Measurements from ENCODE around the gene TUBB4A.

The TUBB4A gene

DNA sequence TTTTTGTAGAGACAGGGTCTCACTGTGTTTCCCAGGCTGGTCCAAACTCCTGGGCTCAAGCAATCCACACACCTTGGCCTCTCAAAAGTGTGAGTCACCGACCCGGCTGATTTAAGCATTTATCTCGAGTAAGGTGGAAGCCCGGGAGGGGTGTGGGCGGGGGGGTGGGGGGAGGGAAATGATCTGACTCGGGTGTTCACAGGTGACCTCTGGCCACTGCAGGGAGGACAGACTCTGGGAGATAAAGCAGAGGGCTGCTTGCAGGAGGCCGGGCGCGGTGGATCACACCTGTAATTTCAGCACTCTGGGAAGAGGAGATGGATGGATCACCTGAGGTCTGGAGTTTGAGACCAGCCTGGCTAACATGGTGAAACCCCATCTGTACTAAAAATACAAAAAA, 28.5 kb downstream of the TUBB4A start:
- Histone ChIP-seq H3K4me1 (ENCODE audit: control insufficient read depth, insufficient read depth, low read depth, low read length) (peaks cover 21% of the 10 kb centered on the region), H2AK5ac (ENCODE audit: low read length, severe bottlenecking) (no peak overlapping the region), H2BK5ac (ENCODE audit: low read depth, low read length, poor library complexity, severe bottlenecking) (no peak overlapping the region), H3K27ac (ENCODE audit: low read length, poor library complexity, severe bottlenecking) (no peak overlapping the region), H3K18ac (ENCODE audit: low read depth in 1 of 2, low read length in 2 of 2) (no peak overlapping the region), H3K79me1 (replicated peaks; ENCODE audit: low read length, poor library complexity, severe bottlenecking) (no peaks in the 10 kb centered on the region), H2BK12ac (ENCODE audit: low read length in 2 of 2) (no peak overlapping the region), H3K23ac (ENCODE audit: low read length in 2 of 2) (no peak overlapping the region), H3K9me3 (ENCODE audit: control insufficient read depth, low read length) (no peaks in the 10 kb centered on the region), H2BK120ac (ENCODE audit: low read depth, low read length) (no peak overlapping the region), H3K4me3 (ENCODE audit: insufficient read depth in 1 of 2, low read depth in 1 of 2, low read length in 2 of 2) (no peak overlapping the region), H3K4ac (ENCODE audit: low read depth in 1 of 2, low read length in 2 of 2) (no peak overlapping the region), H3K4me2 (ENCODE audit: low read length, poor library complexity, severe bottlenecking) (no peak overlapping the region), H4K91ac (ENCODE audit: low read length) (no peak overlapping the region), H4K8ac (ENCODE audit: low read length) (no peak overlapping the region), H3K27me3 (ENCODE audit: control insufficient read depth in 1 of 2, insufficient read depth in 1 of 2, low read length in 2 of 2) (peaks cover 19 to 50% of the 10 kb centered on the region in 2 experiments), H3K36me3 (ENCODE audit: control insufficient read depth in 1 of 2, insufficient read depth in 2 of 2, low read depth in 1 of 2, low read length in 2 of 2) (peaks cover 0 to under 1% of the 10 kb centered on the region in 2 experiments), H3K9ac (ENCODE audit: low read length) (no peak overlapping the region), H2BK15ac (ENCODE audit: low read depth, poor library complexity, severe bottlenecking) (no peak overlapping the region), H2AFZ (ENCODE audit: low read depth, low read length) (no peak overlapping the region), H3K14ac (ENCODE audit: low read length in 2 of 2) (no peak overlapping the region)
- 52% methylated on average over 6 of the region's 9 CpGs for WGBS
- no peak for DNase-seq

DNA sequence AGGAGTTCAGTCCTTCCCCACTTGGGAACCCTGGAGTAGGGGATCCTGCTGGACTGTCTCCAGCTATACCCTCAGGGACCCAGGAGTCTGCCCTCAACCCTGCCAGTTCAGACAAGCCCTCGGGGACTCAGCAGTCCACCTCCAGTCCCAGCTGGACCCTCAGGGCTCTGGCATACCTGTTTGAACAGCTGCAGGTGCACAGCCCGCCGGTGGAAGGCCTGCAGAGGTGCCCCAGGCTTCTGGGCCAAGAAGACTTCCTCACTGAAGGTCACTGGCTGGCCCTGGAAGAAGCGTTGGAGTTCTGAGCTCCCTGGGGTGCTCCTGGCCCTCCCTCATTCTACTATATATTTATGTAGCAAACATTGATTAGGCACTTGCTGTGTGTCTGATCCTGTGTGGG, 29.4 kb downstream of the TUBB4A start:
- no peak overlapping the region for H4K91ac ChIP-seq (ENCODE audit: low read length)
- no peaks in the 10 kb centered on the region for H3K9me3 ChIP-seq (ENCODE audit: control insufficient read depth, low read length)
- no peak overlapping the region for H3K23ac ChIP-seq (ENCODE audit: low read length in 2 of 2)
- no peak overlapping the region for H4K8ac ChIP-seq (ENCODE audit: low read length)
- H2AFZ ChIP-seq (ENCODE audit: low read depth, low read length), result no peak overlapping the region
- H3K9ac ChIP-seq (ENCODE audit: low read length), result no peak overlapping the region
- no peak overlapping the region for H3K4me3 ChIP-seq (ENCODE audit: insufficient read depth in 1 of 2, low read depth in 1 of 2, low read length in 2 of 2)
- H3K27me3 ChIP-seq (ENCODE audit: control insufficient read depth in 1 of 2, insufficient read depth in 1 of 2, low read length in 2 of 2), result peaks cover 20 to 59% of the 10 kb centered on the region in 2 experiments
- H2BK15ac ChIP-seq (ENCODE audit: low read depth, poor library complexity, severe bottlenecking), result no peak overlapping the region
- no peak overlapping the region for H2BK5ac ChIP-seq (ENCODE audit: low read depth, low read length, poor library complexity, severe bottlenecking)
- H3K36me3 ChIP-seq (ENCODE audit: control insufficient read depth in 1 of 2, insufficient read depth in 2 of 2, low read depth in 1 of 2, low read length in 2 of 2), result peaks cover 0 to 9% of the 10 kb centered on the region in 2 experiments
- H3K18ac ChIP-seq (ENCODE audit: low read depth in 1 of 2, low read length in 2 of 2), result no peak overlapping the region
- WGBS, result 69% methylated on average over 4 of the region's 4 CpGs
- no peak for DNase-seq
- H3K4ac ChIP-seq (ENCODE audit: low read depth in 1 of 2, low read length in 2 of 2), result no peak overlapping the region
- no peak overlapping the region for H3K14ac ChIP-seq (ENCODE audit: low read length in 2 of 2)
- H3K4me2 ChIP-seq (ENCODE audit: low read length, poor library complexity, severe bottlenecking), result no peak overlapping the region
- no peak overlapping the region for H2BK12ac ChIP-seq (ENCODE audit: low read length in 2 of 2)
- no peak overlapping the region for H2BK120ac ChIP-seq (ENCODE audit: low read depth, low read length)
- peaks cover 21% of the 10 kb centered on the region for H3K4me1 ChIP-seq (ENCODE audit: control insufficient read depth, insufficient read depth, low read depth, low read length)
- no peak overlapping the region for H2AK5ac ChIP-seq (ENCODE audit: low read length, severe bottlenecking)
- H3K79me1 ChIP-seq (replicated peaks; ENCODE audit: low read length, poor library complexity, severe bottlenecking), result no peaks in the 10 kb centered on the region
- no peak overlapping the region for H3K27ac ChIP-seq (ENCODE audit: low read length, poor library complexity, severe bottlenecking)

DNA sequence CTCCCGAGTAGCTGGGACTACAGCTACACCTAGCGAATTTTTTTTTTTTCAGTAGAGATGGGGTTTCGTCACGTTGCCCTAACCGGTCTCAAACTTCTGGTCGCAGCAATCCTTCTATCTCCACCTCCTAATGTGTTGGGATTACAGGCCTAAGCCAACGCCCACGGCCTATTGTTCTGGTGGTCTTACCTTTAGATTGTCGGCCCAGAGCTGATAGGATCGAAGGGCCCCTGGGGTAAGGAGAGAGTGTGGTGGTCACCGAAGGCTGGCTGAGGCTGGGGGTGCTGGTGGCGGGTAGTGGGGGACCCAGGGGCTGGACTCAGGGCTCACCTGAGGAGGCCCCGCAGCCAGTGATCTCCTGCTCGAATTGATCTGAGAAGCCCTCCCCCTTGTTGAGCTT, 31.0 kb downstream of the TUBB4A start:
- Histone ChIP-seq H2BK5ac (ENCODE audit: low read depth, low read length, poor library complexity, severe bottlenecking) (no peak overlapping the region), H3K36me3 (ENCODE audit: control insufficient read depth in 1 of 2, insufficient read depth in 2 of 2, low read depth in 1 of 2, low read length in 2 of 2) (peaks cover 0 to 17% of the 10 kb centered on the region in 2 experiments), H3K4me1 (ENCODE audit: control insufficient read depth, insufficient read depth, low read depth, low read length) (peaks cover 9% of the 10 kb centered on the region), H3K9me3 (ENCODE audit: control insufficient read depth, low read length) (no peaks in the 10 kb centered on the region), H3K4me3 (ENCODE audit: insufficient read depth in 1 of 2, low read depth in 1 of 2, low read length in 2 of 2) (no peak overlapping the region), H2AK5ac (ENCODE audit: low read length, severe bottlenecking) (no peak overlapping the region), H2AFZ (ENCODE audit: low read depth, low read length) (no peak overlapping the region), H4K8ac (ENCODE audit: low read length) (no peak overlapping the region), H3K27ac (ENCODE audit: low read length, poor library complexity, severe bottlenecking) (no peak overlapping the region), H3K79me1 (replicated peaks; ENCODE audit: low read length, poor library complexity, severe bottlenecking) (no peaks in the 10 kb centered on the region), H4K91ac (ENCODE audit: low read length) (no peak overlapping the region), H2BK120ac (ENCODE audit: low read depth, low read length) (no peak overlapping the region), H3K4me2 (ENCODE audit: low read length, poor library complexity, severe bottlenecking) (no peak overlapping the region), H3K18ac (ENCODE audit: low read depth in 1 of 2, low read length in 2 of 2) (no peak overlapping the region), H3K4ac (ENCODE audit: low read depth in 1 of 2, low read length in 2 of 2) (no peak overlapping the region), H2BK15ac (ENCODE audit: low read depth, poor library complexity, severe bottlenecking) (no peak overlapping the region), H3K9ac (ENCODE audit: low read length) (no peak overlapping the region), H3K27me3 (ENCODE audit: control insufficient read depth in 1 of 2, insufficient read depth in 1 of 2, low read length in 2 of 2) (peaks cover 20 to 63% of the 10 kb centered on the region in 2 experiments), H3K14ac (ENCODE audit: low read length in 2 of 2) (no peak overlapping the region), H2BK12ac (ENCODE audit: low read length in 2 of 2) (no peak overlapping the region), H3K23ac (ENCODE audit: low read length in 2 of 2) (no peak overlapping the region)
- no peak for DNase-seq
- 80% methylated on average over 13 of the region's 14 CpGs for WGBS

DNA sequence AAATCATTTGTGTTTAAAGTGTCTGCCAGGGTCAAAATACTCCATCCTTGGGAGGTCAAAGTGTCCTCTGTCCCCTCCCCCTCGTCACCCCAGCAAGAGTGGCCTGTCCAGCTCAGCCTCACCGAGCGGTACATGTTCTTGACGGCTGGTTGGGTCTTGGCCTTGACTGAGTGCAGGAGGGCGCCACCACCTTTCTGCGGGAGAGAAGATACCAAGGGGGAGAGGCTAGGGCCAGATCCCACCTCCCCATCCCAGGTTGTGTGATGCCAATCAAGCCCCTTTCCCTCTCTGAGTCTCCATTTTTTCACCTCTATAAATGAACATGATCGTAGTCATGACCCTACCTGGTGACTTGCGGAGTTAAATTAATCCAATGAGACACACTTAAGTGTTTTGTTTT, 31.9 kb downstream of the TUBB4A start:
- Histone ChIP-seq H3K4me1 (ENCODE audit: control insufficient read depth, insufficient read depth, low read depth, low read length) (peaks cover 1% of the 10 kb centered on the region), H3K9ac (ENCODE audit: low read length) (no peak overlapping the region), H3K23ac (ENCODE audit: low read length in 2 of 2) (no peak overlapping the region), H3K18ac (ENCODE audit: low read depth in 1 of 2, low read length in 2 of 2) (no peak overlapping the region), H2AK5ac (ENCODE audit: low read length, severe bottlenecking) (no peak overlapping the region), H3K79me1 (replicated peaks; ENCODE audit: low read length, poor library complexity, severe bottlenecking) (no peaks in the 10 kb centered on the region), H2AFZ (ENCODE audit: low read depth, low read length) (no peak overlapping the region), H3K27ac (ENCODE audit: low read length, poor library complexity, severe bottlenecking) (no peak overlapping the region), H3K4me2 (ENCODE audit: low read length, poor library complexity, severe bottlenecking) (no peak overlapping the region), H4K91ac (ENCODE audit: low read length) (no peak overlapping the region), H3K4me3 (ENCODE audit: insufficient read depth in 1 of 2, low read depth in 1 of 2, low read length in 2 of 2) (no peak overlapping the region), H3K36me3 (ENCODE audit: control insufficient read depth in 1 of 2, insufficient read depth in 2 of 2, low read depth in 1 of 2, low read length in 2 of 2) (peaks cover 0 to 19% of the 10 kb centered on the region in 2 experiments), H2BK15ac (ENCODE audit: low read depth, poor library complexity, severe bottlenecking) (no peak overlapping the region), H2BK5ac (ENCODE audit: low read depth, low read length, poor library complexity, severe bottlenecking) (no peak overlapping the region), H2BK120ac (ENCODE audit: low read depth, low read length) (no peak overlapping the region), H3K4ac (ENCODE audit: low read depth in 1 of 2, low read length in 2 of 2) (no peak overlapping the region), H2BK12ac (ENCODE audit: low read length in 2 of 2) (no peak overlapping the region), H3K14ac (ENCODE audit: low read length in 2 of 2) (no peak overlapping the region), H3K27me3 (ENCODE audit: control insufficient read depth in 1 of 2, insufficient read depth in 1 of 2, low read length in 2 of 2) (peaks cover 11 to 61% of the 10 kb centered on the region in 2 experiments), H3K9me3 (ENCODE audit: control insufficient read depth, low read length) (no peaks in the 10 kb centered on the region), H4K8ac (ENCODE audit: low read length) (no peak overlapping the region)
- no peak for DNase-seq
- 85% methylated on average over 8 of the region's 8 CpGs for WGBS
